ENCODE measurements around the gene USP25. TPM values are rescaled to one million over a fixed set of nuclear protein-coding genes. Genes with fewer than 3 reads are reported as not detected.

Gene USP25
- total RNA-seq, 3 donors from 2014 or later (not counting 1 experiment from before 2014, with no cell fraction given) = 67.0 to 95.4 (median 76.4) TPM

DNA sequence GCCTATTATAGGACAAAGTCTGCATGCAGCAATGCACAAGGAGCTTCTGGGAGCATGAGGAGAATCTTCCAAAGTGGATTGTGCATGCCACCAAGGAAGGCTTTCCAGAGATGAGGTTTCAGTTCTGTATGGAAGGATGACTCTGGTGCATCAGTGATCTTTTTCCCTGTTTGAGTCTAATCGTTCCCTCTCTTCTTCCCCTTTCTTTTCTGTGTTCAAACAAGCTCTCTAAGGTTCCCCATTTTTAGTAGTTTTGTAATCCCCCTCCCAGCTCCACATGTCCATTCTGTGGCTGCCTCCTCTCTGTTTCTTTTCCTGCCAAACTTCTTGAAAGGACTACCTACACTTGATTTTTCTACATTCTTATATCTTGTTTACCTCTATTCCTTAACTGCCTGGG, 43.3 kb upstream of the USP25 start:
- peaks cover 27 to 31% of the 10 kb centered on the region in 2 donors for H3K27me3 Mint-ChIP-seq (ENCODE audit: low read depth in 2 of 2)
- no peak for DNase-seq
- no peak overlapping the region for H3K4me3 ChIP-seq (ENCODE audit: low read length)
- peaks cover 16 to 25% of the 10 kb centered on the region in 2 donors for H3K4me1 Mint-ChIP-seq
- no peak overlapping the region for H3K27ac ChIP-seq (ENCODE audit: low read length)
- peaks cover 4% of the 10 kb centered on the region for H3K4me1 ChIP-seq (ENCODE audit: control insufficient read depth, insufficient read depth, low read length)
- no peak overlapping the region for H3K4me3 Mint-ChIP-seq
- H3K27me3 ChIP-seq (ENCODE audit: control insufficient read depth, insufficient read depth, low read length) = no peaks in the 10 kb centered on the region
- no peaks in the 10 kb centered on the region for H3K9me3 ChIP-seq (ENCODE audit: control insufficient read depth, insufficient read depth, low read length)
- H3K36me3 ChIP-seq (ENCODE audit: control insufficient read depth, insufficient read depth, low read length) = no peaks in the 10 kb centered on the region
- H3K36me3 Mint-ChIP-seq = no peaks in the 10 kb centered on the region
- intact Hi-C loops (cut with micrococcal nuclease) = loop anchor here (5.0 kb wide), 1 partner anchor 131 kb away; no protein-coding TSS in a partner anchor
- no peaks in the 10 kb centered on the region for H3K9me3 Mint-ChIP-seq
- TF ChIP-seq CTCF (IDR thresholded peaks at IDR 0.05) = no peak
- ATAC-seq = no peak
- WGBS (ENCODE audit: insufficient coverage) = 21% methylated on average over 1 of the region's 1 CpG
- no peak overlapping the region for H3K27ac Mint-ChIP-seq

GRCh38 chr21:15687208-15687607, 42.6 kb upstream of the USP25 start:
- H3K27ac Mint-ChIP-seq = no peak overlapping the region

GRCh38 chr21:15688016-15688415, 41.8 kb upstream of the USP25 start:
- H3K36me3 ChIP-seq (ENCODE audit: control insufficient read depth, insufficient read depth, low read length) = no peaks in the 10 kb centered on the region
- no peak for TF ChIP-seq CTCF (IDR thresholded peaks at IDR 0.05)
- no peaks in the 10 kb centered on the region for H3K9me3 ChIP-seq (ENCODE audit: control insufficient read depth, insufficient read depth, low read length)
- no peak overlapping the region for H3K27ac ChIP-seq (ENCODE audit: low read length)
- H3K4me3 Mint-ChIP-seq = no peak overlapping the region
- intact Hi-C loops (cut with micrococcal nuclease) = loop anchor here (2.0 to 5.0 kb wide), 2 partner anchors 41 to 129 kb away; partner anchors contain the start of gene USP25
- no peaks in the 10 kb centered on the region for H3K27me3 ChIP-seq (ENCODE audit: control insufficient read depth, insufficient read depth, low read length)
- H3K27me3 Mint-ChIP-seq (ENCODE audit: low read depth in 2 of 2) = peaks cover 31 to 33% of the 10 kb centered on the region in 2 donors
- no peak overlapping the region for H3K27ac Mint-ChIP-seq
- H3K36me3 Mint-ChIP-seq = no peaks in the 10 kb centered on the region
- no peak overlapping the region for H3K4me3 ChIP-seq (ENCODE audit: low read length)
- H3K9me3 Mint-ChIP-seq = no peaks in the 10 kb centered on the region
- peaks cover 9 to 16% of the 10 kb centered on the region in 2 donors for H3K4me1 Mint-ChIP-seq
- ATAC-seq (no peak), DNase-seq (no peak)
- H3K4me1 ChIP-seq (ENCODE audit: control insufficient read depth, insufficient read depth, low read length) = no peaks in the 10 kb centered on the region
- whole genome bisulfite sequencing (ENCODE audit: insufficient coverage) = 97% methylated on average over 3 of the region's 3 CpGs

More at GRCh38 chr21:15687208-15687607, 42.6 kb upstream of the USP25 start:
- Mint-ChIP-seq H3K36me3 (no peaks in the 10 kb centered on the region), H3K4me1 (peaks cover 14 to 23% of the 10 kb centered on the region in 2 donors), H3K9me3 (no peaks in the 10 kb centered on the region), H3K4me3 (no peak overlapping the region), H3K27me3 (ENCODE audit: low read depth in 2 of 2) (peaks cover 29 to 31% of the 10 kb centered on the region in 2 donors)
- no peaks in the 10 kb centered on the region for H3K27me3 ChIP-seq (ENCODE audit: control insufficient read depth, insufficient read depth, low read length)
- ATAC-seq (no peak), DNase-seq (no peak)
- 88% methylated on average over 2 of the region's 3 CpGs for WGBS (ENCODE audit: insufficient coverage)
- no peaks in the 10 kb centered on the region for H3K9me3 ChIP-seq (ENCODE audit: control insufficient read depth, insufficient read depth, low read length)
- H3K36me3 ChIP-seq (ENCODE audit: control insufficient read depth, insufficient read depth, low read length) = no peaks in the 10 kb centered on the region
- intact Hi-C loops (cut with micrococcal nuclease) = loop anchor here (5.0 kb wide), 1 partner anchor 130 kb away; no protein-coding TSS in a partner anchor
- no peak for TF ChIP-seq CTCF (IDR thresholded peaks at IDR 0.05)
- peaks cover 4% of the 10 kb centered on the region for H3K4me1 ChIP-seq (ENCODE audit: control insufficient read depth, insufficient read depth, low read length)
- no peak overlapping the region for H3K4me3 ChIP-seq (ENCODE audit: low read length)
- H3K27ac ChIP-seq (ENCODE audit: low read length) = no peak overlapping the region

DNA sequence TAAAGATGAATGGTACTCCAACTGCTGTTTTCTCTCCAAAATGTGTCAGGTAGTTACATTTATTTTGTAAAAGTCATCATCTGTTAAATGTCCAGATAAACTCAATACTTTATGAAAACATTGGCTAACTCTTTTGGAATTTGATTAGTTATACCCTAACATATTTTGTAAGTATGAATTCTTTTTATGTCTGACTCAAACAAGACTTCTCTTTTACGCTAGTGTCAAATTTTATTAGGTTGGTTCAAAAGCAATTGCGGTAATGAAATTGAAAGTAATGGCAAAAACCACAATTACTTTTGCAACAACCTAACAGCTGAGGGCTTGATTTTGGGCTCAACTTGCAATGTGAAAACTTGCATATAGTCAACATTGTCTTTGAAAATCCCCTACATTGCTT, 41.0 kb upstream of the USP25 start:
- Histone ChIP-seq H3K9me3 (ENCODE audit: control insufficient read depth, insufficient read depth, low read length) (no peaks in the 10 kb centered on the region), H3K36me3 (ENCODE audit: control insufficient read depth, insufficient read depth, low read length) (no peaks in the 10 kb centered on the region), H3K27me3 (ENCODE audit: control insufficient read depth, insufficient read depth, low read length) (no peaks in the 10 kb centered on the region), H3K27ac (ENCODE audit: low read length) (no peak overlapping the region), H3K4me3 (ENCODE audit: low read length) (no peak overlapping the region), H3K4me1 (ENCODE audit: control insufficient read depth, insufficient read depth, low read length) (no peaks in the 10 kb centered on the region)
- TF ChIP-seq CTCF (IDR thresholded peaks at IDR 0.05) = no peak
- Mint-ChIP-seq H3K9me3 (no peaks in the 10 kb centered on the region), H3K36me3 (no peaks in the 10 kb centered on the region), H3K27me3 (ENCODE audit: low read depth in 2 of 2) (peaks cover 31 to 38% of the 10 kb centered on the region in 2 donors), H3K27ac (no peak overlapping the region), H3K4me3 (peak overlapping the region; percentile 25), H3K4me1 (peaks cover 9 to 16% of the 10 kb centered on the region in 2 donors)
- no CpG with 5 or more reads among the region's 2 CpGs for WGBS (ENCODE audit: insufficient coverage)
- peak; percentile 50 to 70 (median 59) for ATAC-seq
- DNase-seq = peak in 1 of 2 donors; percentile 40
- intact Hi-C loops (cut with micrococcal nuclease) = loop anchor here (2.0 to 5.0 kb wide), 2 partner anchors 40 to 128 kb away; partner anchors contain the start of gene USP25
